ENCODE data around the gene DDX1.
"Not testable (repeated sequence)": the region's sequence is repeated elsewhere in the genome, so short reads cannot be mapped to it uniquely, and the experiment has no call there.

Gene DDX1

GRCh38 chr2:15595936-15596335 is 4.3 kb downstream of the DDX1 start:
- no peak for DNase-seq

- DNase-seq: no peak
Observed at GRCh38 chr2:15596350-15596749, 4.7 kb downstream of the DDX1 start.

GRCh38 chr2:15596968-15597367 is 5.3 kb downstream of the DDX1 start:
- no peak for DNase-seq

- DNase-seq: no peak
Observed at GRCh38 chr2:15599994-15600393, 8.3 kb downstream of the DDX1 start.

- no peak for DNase-seq
Observed at GRCh38 chr2:15601681-15602080, 10.0 kb downstream of the DDX1 start.

- no peak for DNase-seq
Observed at GRCh38 chr2:15602393-15602792, 10.7 kb downstream of the DDX1 start.

- DNase-seq: no peak
Observed at GRCh38 chr2:15603044-15603765, 11.5 kb downstream of the DDX1 start.

GRCh38 chr2:15603948-15604347 is 12.3 kb downstream of the DDX1 start:
- no peak for DNase-seq

- no peak for DNase-seq
Observed at GRCh38 chr2:15605721-15606120, 14.1 kb downstream of the DDX1 start.

GRCh38 chr2:15606481-15607441 is 15.1 kb downstream of the DDX1 start:
- DNase-seq: no peak

GRCh38 chr2:15607709-15608391 is 16.2 kb downstream of the DDX1 start:
- DNase-seq: no peak

GRCh38 chr2:15608392-15608761 is 16.7 kb downstream of the DDX1 start:
- no peak for DNase-seq

- DNase-seq: no peak
Observed at GRCh38 chr2:15609341-15610042, 17.8 kb downstream of the DDX1 start.

- no peak for DNase-seq
Observed at GRCh38 chr2:15610430-15610952, 18.8 kb downstream of the DDX1 start.

- DNase-seq: not testable (repeated sequence)
Observed at GRCh38 chr2:15612101-15612500, 20.4 kb downstream of the DDX1 start.

GRCh38 chr2:15613736-15614429 is 22.2 kb downstream of the DDX1 start:
- no peak for DNase-seq

- DNase-seq: no peak
Observed at GRCh38 chr2:15614545-15615300, 23.1 kb downstream of the DDX1 start.

- no peak for DNase-seq
Observed at GRCh38 chr2:15615301-15615920, 23.7 kb downstream of the DDX1 start.

GRCh38 chr2:15616429-15616828 is 24.8 kb downstream of the DDX1 start:
- DNase-seq: no peak
